Aorta (tissue), 5 donors: ENCODE results near the gene CD79B. TPM values are rescaled to one million over a fixed set of nuclear protein-coding genes. Genes with fewer than 3 reads are reported as not detected.
A peak's percentile ranks its signal among the peaks of the same experiment; 100 is the strongest.

ENCODE experiments used
- ATAC-seq: fragments of 200-7000 bp; cut with Tn5 transposase; one replicate; pipeline ENCODE4 v1.9.1; 2022; ENCODE audit warnings: moderate library complexity; ENCODE audit not compliant: low FRiP score
- DNase-seq, 2 donors: peaks; one replicate each; pipeline ENCODE4 v3.0.0-alpha.2; 2020
- H3K27ac ChIP-seq, 2 donors: one replicate each; pipeline ENCODE4 v1.5.1; 2013; ENCODE audit warnings: low read length in 2 of 2, mild to moderate bottlenecking in 2 of 2, moderate library complexity in 2 of 2, control low read depth in 1 of 2, inconsistent platforms in 1 of 2, low read depth in 1 of 2
- H3K27me3 ChIP-seq, 2 donors: one replicate each; pipeline ENCODE4 v1.6.1; 2013; ENCODE audit warnings: control low read depth in 1 of 2, low read length in 1 of 2, mild to moderate bottlenecking in 1 of 2, moderate library complexity in 1 of 2; ENCODE audit not compliant: insufficient read depth in 2 of 2, control insufficient read depth in 1 of 2
- H3K36me3 ChIP-seq, 2 donors: one replicate each; pipeline ENCODE4 v1.6.1; 2013; ENCODE audit warnings: control low read depth in 1 of 2, low read length in 1 of 2, mild to moderate bottlenecking in 1 of 2; ENCODE audit not compliant: insufficient read depth in 2 of 2, control insufficient read depth in 1 of 2
- H3K4me1 ChIP-seq, 2 donors: one replicate each; pipeline ENCODE4 v1.6.1; 2013; ENCODE audit warnings: low read length in 2 of 2, control low read depth in 1 of 2, mild to moderate bottlenecking in 1 of 2, moderate library complexity in 1 of 2; ENCODE audit not compliant: insufficient read depth in 2 of 2, control insufficient read depth in 1 of 2
- H3K4me3 ChIP-seq, 2 donors: one replicate each; pipeline ENCODE4 v1.5.1; 2013; ENCODE audit warnings: low read length in 2 of 2, control low read depth in 1 of 2, mild to moderate bottlenecking in 1 of 2
- H3K9me3 ChIP-seq: one replicate; pipeline ENCODE4 v1.6.1; 2013; ENCODE audit warnings: mild to moderate bottlenecking, low read length; ENCODE audit not compliant: control insufficient read depth
- WGBS, 2 donors: extraction: QIAGEN DNeasy Blood & Tissue Kit; methylation state at CpG; one replicate each; pipeline ENCODE4 v1.1.7; 2013; 5-methylcytosine and 5-hydroxymethylcytosine counted together
- intact Hi-C, 2 donors: fragments of 100-400 bp; cut with DNase I; formaldehyde crosslinking; loops; one replicate each; pipeline versions ENCODE4 v1.14.2 to v1.15.0; 2022
- polyA plus RNA-seq, 2 donors: library from polyadenylated mRNA; stranded (reverse); fragments of 200-250 nt; gene quantifications; one replicate each; pipeline ENCODE4 v1.2.3, GENCODE V29; 2013
- total RNA-seq, 2 donors: library from RNA; stranded (reverse); fragmentation: NEBNext Ultra II Directional; extraction: Animal tissue kit (Norgen Biotek cat#: 25700); gene quantifications; one replicate each; pipeline ENCODE4 v1.2.1, GENCODE V29; 2021
- donor health status: healthy with polysubstance abuse.
- donor health status: Bipolar disorder and iron deficiency.
- donor health status: DM: no; HTN: no; CAD: no.
- donor health status: DM: no; HTN: no; CAD: no.
- donor health status: DM: yes; HTN: yes; CAD: no.

Gene CD79B
- total and polyA plus RNA-seq, 4 donors = 0.50 to 7.1 (median 5.9) TPM

DNA sequence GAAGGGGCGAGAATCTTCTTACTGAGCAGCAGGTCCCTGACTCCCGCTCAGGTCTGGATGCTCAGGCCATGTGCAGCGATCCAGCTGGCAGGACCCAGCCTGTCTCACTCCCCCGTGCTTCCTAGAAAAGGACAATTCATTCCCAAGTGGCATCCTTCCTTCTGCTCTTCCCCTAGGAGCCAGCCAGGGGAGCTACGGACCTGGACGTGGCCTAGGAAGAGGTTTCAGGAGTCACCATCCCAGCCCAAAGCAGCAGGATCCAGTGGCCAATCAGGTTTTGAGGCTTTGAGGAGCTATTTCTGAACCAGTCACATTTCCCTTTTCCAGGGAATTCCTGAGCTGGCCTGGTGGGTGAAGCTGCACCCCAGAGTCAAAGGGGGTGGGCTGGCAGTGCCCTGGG lies 7.8 kb upstream of the CD79B start:
- intact Hi-C loops = no loop called here
- Histone ChIP-seq H3K4me1 (no peaks in the 10 kb centered on the region), H3K27me3 (no peaks in the 10 kb centered on the region), H3K9me3 (no peaks in the 10 kb centered on the region), H3K36me3 (no peaks in the 10 kb centered on the region), H3K4me3 (no peak overlapping the region), H3K27ac (no peak overlapping the region)
- DNase-seq (no peak), ATAC-seq (no peak)
- WGBS, 2 donors = 81% methylated on average over 5 to 6 of the region's 6 CpGs

DNA sequence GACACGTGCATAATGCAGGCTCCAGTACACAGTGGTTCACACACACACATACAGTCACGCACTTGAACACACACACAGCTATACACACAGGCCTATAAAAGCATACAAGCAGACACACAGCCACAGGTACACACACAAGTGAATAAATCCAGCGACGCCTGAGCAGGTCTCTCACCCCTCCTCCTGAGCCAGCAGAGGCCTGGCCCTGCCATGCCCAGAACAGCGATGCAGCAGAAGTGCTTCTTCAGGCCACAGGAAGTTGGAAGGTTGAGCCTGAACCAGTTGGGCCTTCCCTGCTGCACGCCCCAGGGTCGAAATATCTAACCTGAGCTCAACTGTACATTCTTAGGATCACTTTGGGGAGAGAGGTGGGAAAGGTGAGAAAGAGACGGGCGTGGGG lies 7.3 kb upstream of the CD79B start:
- Histone ChIP-seq H3K4me3 (no peak overlapping the region), H3K27me3 (no peaks in the 10 kb centered on the region), H3K9me3 (no peaks in the 10 kb centered on the region), H3K27ac (no peak overlapping the region), H3K4me1 (no peaks in the 10 kb centered on the region), H3K36me3 (no peaks in the 10 kb centered on the region)
- 93 to 94% methylated on average over 9 of the region's 9 CpGs for WGBS, 2 donors
- intact Hi-C loops = no loop called here
- no peak for DNase-seq
- no peak for ATAC-seq

DNA sequence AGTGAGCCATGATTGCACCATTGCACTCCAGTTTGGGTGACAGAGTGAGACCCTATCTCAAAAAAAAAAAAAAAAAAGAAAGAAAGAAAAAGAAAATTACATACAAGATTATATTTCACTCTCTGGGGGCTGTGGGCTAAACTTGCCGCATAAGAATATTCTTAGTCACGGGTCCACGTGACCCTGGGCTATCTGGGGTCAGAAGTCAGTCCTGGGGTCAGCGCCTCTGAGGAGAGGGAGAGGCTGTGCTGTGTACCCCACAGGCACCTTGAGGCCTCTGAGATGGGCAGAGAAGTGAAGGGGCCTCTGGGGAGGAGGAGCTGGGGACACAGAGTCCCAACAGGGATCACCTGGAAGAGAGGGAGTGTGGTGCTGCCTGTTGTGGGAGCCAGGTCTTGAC lies 5.8 kb upstream of the CD79B start:
- ATAC-seq = no peak
- WGBS, 2 donors = 88 to 93% methylated on average over 4 of the region's 4 CpGs
- intact Hi-C loops = no loop called here

DNA sequence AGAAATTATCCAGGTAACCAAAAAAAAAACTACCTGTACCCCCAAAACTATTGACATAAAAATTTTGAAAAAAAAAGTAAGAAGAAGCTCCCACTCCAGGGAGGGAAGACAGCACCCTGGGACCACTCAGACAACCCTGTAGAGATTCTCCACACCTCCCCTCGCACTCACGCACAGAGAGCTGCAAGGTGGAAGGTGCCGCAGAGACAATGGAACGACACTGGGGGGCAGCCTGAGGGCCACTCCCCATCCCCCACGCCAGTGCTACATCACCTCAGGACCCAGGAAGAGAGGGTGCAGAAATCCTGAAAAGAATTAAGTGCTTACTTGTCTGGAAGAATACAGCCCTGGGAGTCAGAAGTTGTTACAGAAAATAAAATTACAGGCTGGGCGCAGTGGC lies 5.2 kb upstream of the CD79B start:
- ATAC-seq = no peak
- 85 to 90% methylated on average over 6 of the region's 6 CpGs for WGBS, 2 donors
- Histone ChIP-seq H3K27me3 (no peaks in the 10 kb centered on the region), H3K36me3 (no peaks in the 10 kb centered on the region), H3K27ac (no peak overlapping the region), H3K9me3 (no peaks in the 10 kb centered on the region), H3K4me3 (no peak overlapping the region), H3K4me1 (no peaks in the 10 kb centered on the region)
- no peak for DNase-seq
- intact Hi-C loops = no loop called here

More for the DNA sequence above, 5.8 kb upstream of the CD79B start:
- H3K4me3 ChIP-seq = no peak overlapping the region
- H3K9me3 ChIP-seq = no peaks in the 10 kb centered on the region
- H3K4me1 ChIP-seq = no peaks in the 10 kb centered on the region
- H3K36me3 ChIP-seq = no peaks in the 10 kb centered on the region
- no peak overlapping the region for H3K27ac ChIP-seq
- H3K27me3 ChIP-seq = no peaks in the 10 kb centered on the region
- no peak for DNase-seq

DNA sequence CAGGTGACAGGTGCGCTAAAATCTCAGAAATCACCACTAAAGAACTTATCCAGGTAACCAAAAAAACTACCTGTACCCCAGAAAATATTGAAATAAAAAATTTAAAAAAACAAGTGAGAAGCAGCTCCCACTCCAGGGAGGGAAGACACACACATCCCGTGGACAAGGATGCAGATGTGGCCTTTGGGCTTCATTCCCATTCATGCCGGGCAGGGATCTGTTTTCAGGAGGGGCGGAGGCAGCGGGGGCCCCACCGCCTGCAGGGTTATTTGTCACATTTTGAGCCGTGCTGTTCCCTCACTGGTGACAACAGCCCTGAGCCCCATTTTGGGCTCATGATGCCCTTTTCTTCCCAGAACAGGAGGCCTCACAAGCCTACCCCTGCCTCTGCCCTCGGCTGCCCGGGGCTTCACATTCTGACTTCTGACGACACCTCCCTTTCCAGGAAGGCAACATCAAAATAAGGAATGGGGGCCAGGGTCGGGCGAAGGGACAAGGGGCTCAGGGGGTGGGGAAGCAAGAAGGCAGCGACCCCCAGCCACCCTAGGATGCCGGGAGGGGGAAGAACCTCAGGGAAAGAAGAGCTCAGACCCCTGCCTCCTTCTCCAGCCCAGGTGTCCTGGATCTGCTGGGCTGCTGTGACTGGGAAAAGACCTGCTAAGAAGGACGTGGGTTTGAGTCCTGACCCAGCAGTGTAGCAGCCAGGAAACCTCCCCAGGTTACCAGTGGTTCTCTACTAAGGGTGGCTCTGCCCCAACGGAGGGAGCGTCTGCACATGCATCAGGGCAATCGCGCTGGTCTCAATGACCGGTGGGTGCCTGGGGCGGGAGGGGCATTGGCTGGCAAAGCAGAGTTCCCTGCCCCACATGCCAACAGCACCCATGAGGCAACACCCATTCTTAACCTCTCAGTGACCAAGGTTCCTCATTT lies 2.3 kb upstream of the CD79B start:
- Histone ChIP-seq H3K4me1 (no peaks in the 10 kb centered on the region), H3K27me3 (no peaks in the 10 kb centered on the region), H3K9me3 (no peaks in the 10 kb centered on the region), H3K36me3 (no peaks in the 10 kb centered on the region), H3K4me3 (no peak overlapping the region), H3K27ac (no peak overlapping the region)
- no peak for DNase-seq
- ATAC-seq = no peak
- intact Hi-C loops = no loop called here
- WGBS, 2 donors = 80 to 82% methylated on average over 21 of the region's 21 CpGs

DNA sequence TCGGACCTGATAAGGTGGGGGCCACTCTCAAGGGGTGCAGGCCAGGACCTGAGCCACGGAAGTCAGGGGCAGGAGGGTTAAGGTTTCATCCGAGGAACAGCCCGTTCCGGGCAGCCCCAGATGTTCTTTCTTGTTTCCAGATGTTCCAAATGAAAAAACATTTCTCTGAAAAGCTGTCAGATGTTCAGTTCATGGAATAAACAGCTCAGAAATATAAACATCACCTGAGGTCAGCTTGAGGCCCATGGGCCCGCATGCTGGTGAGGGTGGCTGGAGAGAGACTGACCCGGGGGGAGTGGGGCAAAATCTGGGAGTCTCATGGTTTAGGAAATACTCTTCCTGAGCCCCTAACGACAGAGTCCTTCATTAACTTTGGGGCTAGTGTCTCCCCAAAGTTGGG lies 1.5 kb upstream of the CD79B start:
- H3K4me1 ChIP-seq = no peaks in the 10 kb centered on the region
- H3K36me3 ChIP-seq = no peaks in the 10 kb centered on the region
- H3K27me3 ChIP-seq = no peaks in the 10 kb centered on the region
- intact Hi-C loops = no loop called here
- ATAC-seq (no peak), DNase-seq (no peak)
- H3K9me3 ChIP-seq = no peaks in the 10 kb centered on the region
- H3K27ac ChIP-seq = no peak overlapping the region
- no peak overlapping the region for H3K4me3 ChIP-seq
- WGBS, 2 donors = 93 to 96% methylated on average over 8 of the region's 8 CpGs

DNA sequence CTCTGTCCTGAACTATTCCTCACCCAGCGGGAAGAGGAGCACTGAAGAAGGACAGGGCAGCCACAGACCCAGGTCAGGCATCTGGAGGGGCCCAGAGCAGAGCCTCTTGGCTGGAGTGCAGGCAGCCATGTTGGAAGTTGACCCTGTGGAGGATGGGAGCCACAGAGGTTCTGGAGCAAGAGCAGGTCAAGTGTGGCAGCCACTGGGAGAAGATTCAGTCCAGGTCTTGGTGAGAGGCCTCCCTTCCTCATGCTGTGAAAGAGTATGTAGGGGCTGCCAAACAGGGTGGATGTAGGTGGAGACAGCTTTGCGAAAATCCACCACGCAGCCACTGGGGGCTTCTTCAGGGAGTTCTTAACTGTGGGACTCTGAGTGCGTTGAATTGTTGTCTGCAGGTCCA lies 590 bp upstream of the CD79B start:
- H3K4me3 ChIP-seq = no peak overlapping the region
- no peaks in the 10 kb centered on the region for H3K36me3 ChIP-seq
- 96 to 98% methylated on average over 4 of the region's 4 CpGs for WGBS, 2 donors
- DNase-seq (no peak), ATAC-seq (no peak)
- no peaks in the 10 kb centered on the region for H3K9me3 ChIP-seq
- intact Hi-C loops = no loop called here
- no peaks in the 10 kb centered on the region for H3K27me3 ChIP-seq
- no peak overlapping the region for H3K27ac ChIP-seq
- H3K4me1 ChIP-seq = no peaks in the 10 kb centered on the region

DNA sequence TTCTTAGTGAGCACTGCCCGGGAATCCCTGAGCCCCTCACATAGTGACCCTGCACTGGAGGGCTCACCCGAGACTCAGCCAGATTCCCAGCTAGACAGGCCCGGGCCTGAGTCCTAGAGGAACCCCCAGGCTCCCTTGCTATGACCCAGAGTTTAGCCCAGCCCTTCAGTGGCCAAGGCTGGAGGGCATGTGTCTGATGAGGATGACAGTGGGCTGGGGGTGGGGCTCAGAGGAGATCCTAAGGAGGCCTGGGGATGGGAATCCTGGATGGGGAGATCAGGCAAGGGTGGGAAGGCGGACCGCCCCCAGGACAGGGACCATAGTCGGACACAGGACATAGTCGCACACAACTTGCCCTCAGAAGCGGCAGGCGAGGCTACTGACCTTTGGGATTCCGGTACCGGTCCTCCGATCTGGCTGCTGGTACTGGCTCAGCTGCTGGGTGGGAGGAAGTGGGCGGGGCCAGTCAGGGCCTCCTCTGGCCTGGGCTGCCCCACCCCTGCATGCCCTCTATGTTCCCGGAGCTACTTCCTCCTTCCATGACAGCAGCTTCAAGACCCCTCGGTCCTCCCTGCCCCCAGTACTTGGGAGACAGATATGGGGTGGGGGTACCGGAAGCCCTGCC lies 1.1 kb downstream of the CD79B start:
- no peaks in the 10 kb centered on the region for H3K9me3 ChIP-seq
- no peaks in the 10 kb centered on the region for H3K27me3 ChIP-seq
- no peaks in the 10 kb centered on the region for H3K4me1 ChIP-seq
- 85 to 89% methylated on average over 16 of the region's 16 CpGs for WGBS, 2 donors
- no peaks in the 10 kb centered on the region for H3K36me3 ChIP-seq
- ATAC-seq (peak; percentile 58), DNase-seq (peak in 1 of 2 donors; percentile 86)
- H3K4me3 ChIP-seq = no peak overlapping the region
- no peak overlapping the region for H3K27ac ChIP-seq
- intact Hi-C loops = no loop called here
